GM18951 (cell line): Measurements from ENCODE around the gene IGFALS.

Source experiments
- POLR2A ChIP-seq: IDR thresholded peaks from 4 replicates; pipeline ENCODE4 v1.6.1; 2011; ENCODE audit warnings: mild to moderate bottlenecking; ENCODE audit not compliant: insufficient read length, insufficient read depth; ENCODE audit errors: extremely low read depth
- in situ Hi-C: fragments of 300-500 bp; cut with MboI; formaldehyde crosslinking; loops from one replicate; pipeline ENCODE4 v1.12.0; 2022; ENCODE audit warnings: low sequenced_read_pairs, mixed read lengths, inconsistent platforms; ENCODE audit not compliant: unreplicated experiment

The IGFALS gene

GRCh38 chr16:1793578-1794220 lies at the start of gene IGFALS:
Gene IGFALS, minus strand, starts transcription at chr16:1793705. Its CDS starts 53 bp downstream, at chr16:1793652.
- TF ChIP-seq POLR2A: no peak
- in situ Hi-C loops: no loop called here

GRCh38 chr16:1839554-1839953 lies 46.0 kb upstream of the IGFALS start:
- in situ Hi-C loops: no loop called here
- TF ChIP-seq POLR2A: no peak

- in situ Hi-C loops: no loop called here
- no peak for TF ChIP-seq POLR2A
Measured at GRCh38 chr16:1834096-1834495, 40.6 kb upstream of the IGFALS start.

GRCh38 chr16:1832838-1833454 lies 39.4 kb upstream of the IGFALS start:
- in situ Hi-C loops: no loop called here

GRCh38 chr16:1831186-1832075 lies 37.9 kb upstream of the IGFALS start:
- TF ChIP-seq POLR2A: no peak
- in situ Hi-C loops: no loop called here

More at GRCh38 chr16:1832838-1833454, 39.4 kb upstream of the IGFALS start:
- no peak for TF ChIP-seq POLR2A

- in situ Hi-C loops: no loop called here
Measured at GRCh38 chr16:1830213-1830612, 36.7 kb upstream of the IGFALS start.

GRCh38 chr16:1828645-1829410 lies 35.3 kb upstream of the IGFALS start:
- no peak for TF ChIP-seq POLR2A
- in situ Hi-C loops: no loop called here

More at GRCh38 chr16:1830213-1830612, 36.7 kb upstream of the IGFALS start:
- TF ChIP-seq POLR2A: no peak

GRCh38 chr16:1826691-1827573 lies 33.4 kb upstream of the IGFALS start, which contains the start of the genes FAHD1 and HAGH:
Gene FAHD1, plus strand, starts transcription at chr16:1827206. Its CDS starts 33 bp downstream, at chr16:1827239.
Gene HAGH, minus strand, starts transcription at chr16:1826825. Its CDS starts 38 bp downstream, at chr16:1826787.
- in situ Hi-C loops: no loop called here
- TF ChIP-seq POLR2A: peak; percentile 61

GRCh38 chr16:1825864-1826690 lies 32.6 kb upstream of the IGFALS start:
- peak; percentile 44 for TF ChIP-seq POLR2A
- in situ Hi-C loops: no loop called here

- in situ Hi-C loops: no loop called here
Measured at GRCh38 chr16:1825381-1825863, 31.9 kb upstream of the IGFALS start.

GRCh38 chr16:1823821-1824220 lies 30.3 kb upstream of the IGFALS start:
- no peak for TF ChIP-seq POLR2A

More at GRCh38 chr16:1825381-1825863, 31.9 kb upstream of the IGFALS start:
- TF ChIP-seq POLR2A: no peak

More at GRCh38 chr16:1823821-1824220, 30.3 kb upstream of the IGFALS start:
- in situ Hi-C loops: no loop called here
